ENCODE data around the gene PORCN. TPM values are rescaled to one million over a fixed set of nuclear protein-coding genes. Genes with fewer than 3 reads are reported as not detected.

Gene PORCN
- total RNA-seq, 2 donors from 2014 or later, result 51.1 to 54.4 TPM

DNA sequence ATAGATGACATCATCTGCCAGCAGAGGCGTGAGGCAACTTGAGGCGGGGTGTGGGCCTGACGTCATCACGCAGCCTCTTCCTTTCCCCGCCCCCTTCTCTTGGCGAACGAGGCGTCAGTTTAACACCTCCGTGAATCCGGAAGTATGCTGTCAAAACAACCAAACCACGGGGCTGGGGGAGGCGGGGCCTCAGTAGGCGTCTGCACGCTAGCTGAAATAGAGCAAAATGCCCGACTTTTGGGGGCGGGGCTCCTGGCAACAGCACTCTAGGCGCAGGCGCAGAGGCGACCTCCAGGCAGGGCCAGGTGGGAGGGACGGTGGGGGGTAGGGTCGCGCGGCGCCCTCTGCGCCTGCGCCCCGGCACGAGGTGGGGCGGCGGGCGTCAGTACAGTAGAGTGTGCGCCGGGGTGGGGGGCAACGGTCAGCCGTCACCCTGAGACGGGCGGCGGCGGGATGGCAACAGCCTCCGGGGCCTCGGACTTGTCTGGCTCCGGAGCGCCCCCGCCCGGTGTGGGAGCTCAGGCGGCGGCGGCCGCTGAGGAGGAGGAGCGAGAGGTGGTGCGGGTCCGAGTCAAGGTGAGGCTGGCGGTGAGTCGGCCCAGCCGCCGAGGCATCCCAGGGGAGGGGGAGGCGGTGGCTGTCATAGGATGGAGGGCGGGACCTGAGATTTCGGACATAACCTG lies 30.7 kb downstream of the PORCN start, which contains the start of gene TBC1D25:
Gene TBC1D25 (plus strand): TSS at position 370 of the 683 bp plus-strand sequence. CDS start 84 bp downstream, at position 454.
- Histone ChIP-seq H3K27me3 (ENCODE audit: control insufficient read depth, insufficient read depth, low read length, poor library complexity, severe bottlenecking) (no peaks in the 10 kb centered on the region), H3K9ac (ENCODE audit: extremely low read depth, low read length, poor library complexity, severe bottlenecking) (peak within 1 kb of the TSS; percentile 34), H3K4me3 (ENCODE audit: low read length) (peak within 1 kb of the TSS; percentile 79), H3K9me3 (ENCODE audit: control insufficient read depth, low read length) (no peaks in the 10 kb centered on the region), H3K27ac (ENCODE audit: low read depth, low read length) (peak within 1 kb of the TSS; percentile 38), H3K36me3 (ENCODE audit: control insufficient read depth, insufficient read depth, low read length) (no peaks in the 10 kb centered on the region), H3K4me1 (ENCODE audit: control insufficient read depth, insufficient read depth, low read length) (no peaks in the 10 kb centered on the region)
- 0 to 15% methylated on average over 5 to 46 of the region's 59 CpGs for WGBS, 2 experiments (ENCODE audit: insufficient coverage in 1 of 2, insufficient read length in 1 of 2)
- Mint-ChIP-seq H3K36me3 (ENCODE audit: low read depth) (peaks cover 12% of the 10 kb centered on the region), H3K27ac (peak within 1 kb of the TSS; percentile 94), H3K4me1 (peaks cover 5% of the 10 kb centered on the region), H3K27me3 (ENCODE audit: insufficient read depth) (no peaks in the 10 kb centered on the region), H3K4me3 (peak within 1 kb of the TSS; percentile 79), H3K9me3 (peaks cover 68% of the 10 kb centered on the region)
- DNase-seq, result peak; percentile 97
- TF ChIP-seq, protein P1, sequence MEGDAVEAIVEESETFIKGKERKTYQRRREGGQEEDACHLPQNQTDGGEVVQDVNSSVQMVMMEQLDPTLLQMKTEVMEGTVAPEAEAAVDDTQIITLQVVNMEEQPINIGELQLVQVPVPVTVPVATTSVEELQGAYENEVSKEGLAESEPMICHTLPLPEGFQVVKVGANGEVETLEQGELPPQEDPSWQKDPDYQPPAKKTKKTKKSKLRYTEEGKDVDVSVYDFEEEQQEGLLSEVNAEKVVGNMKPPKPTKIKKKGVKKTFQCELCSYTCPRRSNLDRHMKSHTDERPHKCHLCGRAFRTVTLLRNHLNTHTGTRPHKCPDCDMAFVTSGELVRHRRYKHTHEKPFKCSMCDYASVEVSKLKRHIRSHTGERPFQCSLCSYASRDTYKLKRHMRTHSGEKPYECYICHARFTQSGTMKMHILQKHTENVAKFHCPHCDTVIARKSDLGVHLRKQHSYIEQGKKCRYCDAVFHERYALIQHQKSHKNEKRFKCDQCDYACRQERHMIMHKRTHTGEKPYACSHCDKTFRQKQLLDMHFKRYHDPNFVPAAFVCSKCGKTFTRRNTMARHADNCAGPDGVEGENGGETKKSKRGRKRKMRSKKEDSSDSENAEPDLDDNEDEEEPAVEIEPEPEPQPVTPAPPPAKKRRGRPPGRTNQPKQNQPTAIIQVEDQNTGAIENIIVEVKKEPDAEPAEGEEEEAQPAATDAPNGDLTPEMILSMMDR (conservative IDR thresholded peaks at IDR 0.05), result peak; percentile 65

DNA sequence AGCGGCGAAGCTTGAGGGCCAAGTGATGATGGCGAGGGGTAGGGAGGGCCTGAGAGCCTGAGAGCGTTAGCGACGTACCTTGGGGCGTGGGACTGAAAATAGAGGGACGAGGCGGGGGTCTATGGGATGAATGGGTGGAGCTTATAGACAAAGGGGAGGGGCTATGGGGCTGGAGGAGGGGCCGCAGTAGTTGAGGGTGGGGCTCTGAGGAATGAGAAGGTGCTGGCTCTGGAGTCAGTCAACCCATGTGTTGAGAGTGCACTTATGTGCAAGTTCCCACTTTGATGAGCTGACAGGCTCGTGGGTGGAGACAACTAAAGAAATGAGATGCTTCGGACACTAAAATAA lies 31.2 kb downstream of the PORCN start:
- no peak overlapping the region for H3K27ac ChIP-seq (ENCODE audit: low read depth, low read length)
- H3K36me3 ChIP-seq (ENCODE audit: control insufficient read depth, insufficient read depth, low read length), result no peaks in the 10 kb centered on the region
- H3K36me3 Mint-ChIP-seq (ENCODE audit: low read depth), result peaks cover 17% of the 10 kb centered on the region
- H3K9me3 ChIP-seq (ENCODE audit: control insufficient read depth, low read length), result no peaks in the 10 kb centered on the region
- peaks cover 67% of the 10 kb centered on the region for H3K9me3 Mint-ChIP-seq
- peak overlapping the region; percentile 94 for H3K27ac Mint-ChIP-seq
- H3K4me1 ChIP-seq (ENCODE audit: control insufficient read depth, insufficient read depth, low read length), result no peaks in the 10 kb centered on the region
- 15 to 31% methylated on average over 6 to 12 of the region's 12 CpGs for WGBS, 2 experiments (ENCODE audit: insufficient coverage in 1 of 2, insufficient read length in 1 of 2)
- no peaks in the 10 kb centered on the region for H3K27me3 ChIP-seq (ENCODE audit: control insufficient read depth, insufficient read depth, low read length, poor library complexity, severe bottlenecking)
- peak overlapping the region; percentile 79 for H3K4me3 Mint-ChIP-seq
- peaks cover 5% of the 10 kb centered on the region for H3K4me1 Mint-ChIP-seq
- no peak for DNase-seq
- H3K4me3 ChIP-seq (ENCODE audit: low read length), result peak overlapping the region; percentile 79
- TF ChIP-seq, protein P1 (conservative IDR thresholded peaks at IDR 0.05), result no peak
- peak overlapping the region; percentile 34 for H3K9ac ChIP-seq (ENCODE audit: extremely low read depth, low read length, poor library complexity, severe bottlenecking)
- no peaks in the 10 kb centered on the region for H3K27me3 Mint-ChIP-seq (ENCODE audit: insufficient read depth)

DNA sequence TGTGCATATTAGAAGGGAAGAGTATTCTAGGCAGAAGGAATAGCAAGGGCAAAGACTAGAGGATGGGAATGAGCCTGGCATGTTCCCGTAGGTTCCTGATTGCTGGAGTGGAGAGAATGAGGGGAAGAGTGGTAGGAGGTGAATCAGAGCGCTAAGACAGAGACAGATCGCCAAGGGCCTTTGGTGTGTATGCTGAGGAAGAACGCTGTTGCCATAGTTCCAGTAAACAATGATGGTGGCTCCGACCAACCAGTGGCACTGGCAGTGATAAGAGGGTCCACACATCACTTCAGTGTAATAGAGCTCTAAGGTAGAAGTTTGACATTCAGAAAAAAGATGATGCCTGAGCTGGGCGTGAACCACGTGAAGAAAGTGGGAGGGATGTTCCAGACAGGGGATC lies 31.7 kb downstream of the PORCN start:
- no peak overlapping the region for H3K27ac ChIP-seq (ENCODE audit: low read depth, low read length)
- peaks cover 19% of the 10 kb centered on the region for H3K36me3 Mint-ChIP-seq (ENCODE audit: low read depth)
- peaks cover 5% of the 10 kb centered on the region for H3K4me1 Mint-ChIP-seq
- H3K27me3 Mint-ChIP-seq (ENCODE audit: insufficient read depth), result no peaks in the 10 kb centered on the region
- no peaks in the 10 kb centered on the region for H3K9me3 ChIP-seq (ENCODE audit: control insufficient read depth, low read length)
- TF ChIP-seq, protein P1 (conservative IDR thresholded peaks at IDR 0.05), result no peak
- peaks cover 65% of the 10 kb centered on the region for H3K9me3 Mint-ChIP-seq
- peaks cover 2% of the 10 kb centered on the region for H3K36me3 ChIP-seq (ENCODE audit: control insufficient read depth, insufficient read depth, low read length)
- H3K4me1 ChIP-seq (ENCODE audit: control insufficient read depth, insufficient read depth, low read length), result no peaks in the 10 kb centered on the region
- no peak for DNase-seq
- peak overlapping the region; percentile 79 for H3K4me3 Mint-ChIP-seq
- H3K27me3 ChIP-seq (ENCODE audit: control insufficient read depth, insufficient read depth, low read length, poor library complexity, severe bottlenecking), result no peaks in the 10 kb centered on the region
- H3K27ac Mint-ChIP-seq, result no peak overlapping the region
- 85 to 90% methylated on average over 2 to 7 of the region's 7 CpGs for WGBS, 2 experiments (ENCODE audit: insufficient coverage in 1 of 2, insufficient read length in 1 of 2)
- H3K4me3 ChIP-seq (ENCODE audit: low read length), result peak overlapping the region; percentile 79
- H3K9ac ChIP-seq (ENCODE audit: extremely low read depth, low read length, poor library complexity, severe bottlenecking), result no peak overlapping the region

All from endodermal cell (in vitro differentiated cells).